Stomach (tissue), 4 donors: ENCODE data around the gene VSTM2L.

Source experiments
- POLR2AphosphoS5 ChIP-seq, 3 donors: sonication (generic); formaldehyde crosslinking; IDR thresholded peaks; one replicate each; pipeline ENCODE4 v1.6.1; 2016; ENCODE audit warnings: antibody characterized with exemption in 3 of 3
- TF ChIP-seq, protein P1 (sequence below), 7 experiments: fragments of 450-650 bp in 4 of 7; fragments of 200-600 bp in 3 of 7; sonication (generic) in 3 of 7; IDR thresholded peaks; one replicate each; pipeline ENCODE4 v1.5.1; 2016 to 2019; ENCODE audit warnings: antibody characterized with exemption in 7 of 7, control low read depth in 2 of 7, mild to moderate bottlenecking in 1 of 7

GRCh38 chr20:37870294-37870693 lies 32.6 kb upstream of the VSTM2L start:
- TF ChIP-seq, protein P1, sequence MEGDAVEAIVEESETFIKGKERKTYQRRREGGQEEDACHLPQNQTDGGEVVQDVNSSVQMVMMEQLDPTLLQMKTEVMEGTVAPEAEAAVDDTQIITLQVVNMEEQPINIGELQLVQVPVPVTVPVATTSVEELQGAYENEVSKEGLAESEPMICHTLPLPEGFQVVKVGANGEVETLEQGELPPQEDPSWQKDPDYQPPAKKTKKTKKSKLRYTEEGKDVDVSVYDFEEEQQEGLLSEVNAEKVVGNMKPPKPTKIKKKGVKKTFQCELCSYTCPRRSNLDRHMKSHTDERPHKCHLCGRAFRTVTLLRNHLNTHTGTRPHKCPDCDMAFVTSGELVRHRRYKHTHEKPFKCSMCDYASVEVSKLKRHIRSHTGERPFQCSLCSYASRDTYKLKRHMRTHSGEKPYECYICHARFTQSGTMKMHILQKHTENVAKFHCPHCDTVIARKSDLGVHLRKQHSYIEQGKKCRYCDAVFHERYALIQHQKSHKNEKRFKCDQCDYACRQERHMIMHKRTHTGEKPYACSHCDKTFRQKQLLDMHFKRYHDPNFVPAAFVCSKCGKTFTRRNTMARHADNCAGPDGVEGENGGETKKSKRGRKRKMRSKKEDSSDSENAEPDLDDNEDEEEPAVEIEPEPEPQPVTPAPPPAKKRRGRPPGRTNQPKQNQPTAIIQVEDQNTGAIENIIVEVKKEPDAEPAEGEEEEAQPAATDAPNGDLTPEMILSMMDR (IDR thresholded peaks at IDR 0.05) = no peak
- TF ChIP-seq POLR2AphosphoS5 (IDR thresholded peaks at IDR 0.05) = no peak
